ENCODE data around the gene EVA1C. TPM values are rescaled to one million over a fixed set of nuclear protein-coding genes. Genes with fewer than 3 reads are reported as not detected.

EVA1C gene
- total and polyA plus RNA-seq, 5 donors: 18.0 to 39.8 (median 21.2) TPM

DNA sequence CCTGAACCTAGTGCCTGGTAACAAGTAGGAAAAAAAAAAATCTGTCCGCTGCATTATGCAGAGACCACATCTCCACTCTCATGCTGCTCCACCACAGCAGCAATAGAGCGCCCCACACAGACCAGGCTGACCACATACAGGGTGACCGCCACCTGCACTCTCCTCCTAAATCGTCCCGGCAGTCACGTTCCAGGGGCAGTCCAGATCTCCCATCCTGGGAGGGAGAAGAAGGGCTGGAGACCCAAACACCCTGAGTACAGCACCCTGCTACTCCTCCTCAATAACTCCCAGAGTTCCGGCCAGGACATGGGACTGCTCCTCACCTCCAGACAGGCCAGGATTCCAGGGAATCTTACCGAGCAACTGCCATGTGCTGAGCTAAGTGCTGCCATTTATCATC, 35.0 kb upstream of the EVA1C start:
- H3K9me3 ChIP-seq (ENCODE audit: control insufficient read depth, low read length): no peaks in the 10 kb centered on the region
- no peaks in the 10 kb centered on the region for H3K27me3 ChIP-seq (ENCODE audit: control insufficient read depth, insufficient read depth)
- DNase-seq (no peak), ATAC-seq (no peak)
- no peaks in the 10 kb centered on the region for H3K4me1 ChIP-seq (ENCODE audit: control insufficient read depth, insufficient read depth, low read length)
- no peak overlapping the region for H3K4me3 ChIP-seq (ENCODE audit: low read length)
- H3K27ac ChIP-seq (ENCODE audit: low read length): no peak overlapping the region
- WGBS: 89% methylated on average over 8 of the region's 8 CpGs
- intact Hi-C loops (cut with DNase I): no loop called here

DNA sequence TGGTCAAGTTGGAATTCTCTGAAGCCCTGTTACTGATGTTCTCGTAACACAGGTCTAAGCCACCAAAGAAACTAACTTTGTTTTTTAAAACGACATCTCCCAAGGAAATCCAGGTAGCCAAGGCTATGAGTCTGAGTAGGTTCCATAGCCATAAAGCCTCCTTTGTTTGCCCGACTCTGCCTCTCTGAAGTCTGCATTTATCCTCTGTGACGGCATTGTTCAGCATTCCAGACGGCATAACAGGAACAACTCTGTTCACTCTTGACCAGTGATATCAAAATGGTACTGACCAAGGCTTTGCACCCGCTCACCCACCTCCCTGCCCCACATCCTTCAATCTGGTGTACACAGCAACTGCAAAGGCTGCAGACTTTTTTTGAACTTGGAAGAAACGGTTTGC, 34.5 kb upstream of the EVA1C start:
- DNase-seq (no peak), ATAC-seq (no peak)
- H3K9me3 ChIP-seq (ENCODE audit: control insufficient read depth, low read length): no peaks in the 10 kb centered on the region
- no peaks in the 10 kb centered on the region for H3K4me1 ChIP-seq (ENCODE audit: control insufficient read depth, insufficient read depth, low read length)
- no peak overlapping the region for H3K4me3 ChIP-seq (ENCODE audit: low read length)
- 75% methylated on average over 7 of the region's 7 CpGs for WGBS
- no peaks in the 10 kb centered on the region for H3K27me3 ChIP-seq (ENCODE audit: control insufficient read depth, insufficient read depth)
- intact Hi-C loops (cut with DNase I): no loop called here
- H3K27ac ChIP-seq (ENCODE audit: low read length): no peak overlapping the region

DNA sequence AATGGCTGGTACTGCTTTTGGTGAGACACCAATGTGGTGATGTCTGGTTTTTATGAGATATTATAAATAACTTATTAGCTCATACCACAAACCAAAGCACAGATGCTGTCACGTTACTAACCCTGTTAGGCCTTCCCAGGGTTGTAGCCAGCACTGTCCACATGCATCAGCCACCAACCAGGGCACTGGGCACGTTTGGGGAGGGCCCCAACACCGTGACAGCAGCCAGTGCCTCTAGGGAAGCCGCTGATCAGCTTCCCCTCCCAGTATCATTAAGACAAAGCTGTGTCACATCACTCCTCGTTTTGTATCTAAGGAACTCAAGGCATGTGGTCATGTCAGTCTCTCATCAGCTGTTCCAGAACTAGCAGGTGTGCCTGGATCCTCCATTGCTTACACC, 33.5 kb upstream of the EVA1C start:
- ATAC-seq (peak; percentile 71 to 74), DNase-seq (no peak)
- Histone ChIP-seq H3K9me3 (ENCODE audit: control insufficient read depth, low read length) (no peaks in the 10 kb centered on the region), H3K4me3 (ENCODE audit: low read length) (no peak overlapping the region), H3K27me3 (ENCODE audit: control insufficient read depth, insufficient read depth) (no peaks in the 10 kb centered on the region), H3K27ac (ENCODE audit: low read length) (peak overlapping the region; percentile 25), H3K4me1 (ENCODE audit: control insufficient read depth, insufficient read depth, low read length) (no peaks in the 10 kb centered on the region)
- intact Hi-C loops (cut with DNase I): no loop called here
- WGBS: 55% methylated on average over 5 of the region's 5 CpGs

DNA sequence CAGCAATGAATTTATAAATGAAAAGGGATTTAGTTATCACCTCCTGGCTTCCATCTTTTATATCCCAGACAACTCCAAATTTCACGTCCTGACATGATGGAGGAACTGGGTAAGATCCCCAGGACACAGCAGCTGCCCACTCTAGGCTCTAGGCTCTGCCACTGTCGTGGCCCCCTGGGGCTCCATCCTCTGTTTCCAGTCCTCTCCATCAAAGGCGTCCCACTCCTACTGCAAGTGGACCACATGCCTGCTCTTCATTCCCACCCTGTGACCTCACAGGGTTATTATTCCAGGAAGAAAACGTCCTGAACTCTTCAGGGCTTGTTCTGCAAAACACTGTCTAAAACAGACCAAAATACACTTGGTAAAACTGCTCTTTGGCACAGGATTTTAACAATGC, 31.6 kb upstream of the EVA1C start:
- Histone ChIP-seq H3K9me3 (ENCODE audit: control insufficient read depth, low read length) (no peaks in the 10 kb centered on the region), H3K4me3 (ENCODE audit: low read length) (no peak overlapping the region), H3K4me1 (ENCODE audit: control insufficient read depth, insufficient read depth, low read length) (no peaks in the 10 kb centered on the region), H3K27me3 (ENCODE audit: control insufficient read depth, insufficient read depth) (no peaks in the 10 kb centered on the region), H3K27ac (ENCODE audit: low read length) (no peak overlapping the region)
- ATAC-seq: no peak
- 71% methylated on average over 4 of the region's 4 CpGs for WGBS
- intact Hi-C loops (cut with DNase I): no loop called here
- no peak for DNase-seq

DNA sequence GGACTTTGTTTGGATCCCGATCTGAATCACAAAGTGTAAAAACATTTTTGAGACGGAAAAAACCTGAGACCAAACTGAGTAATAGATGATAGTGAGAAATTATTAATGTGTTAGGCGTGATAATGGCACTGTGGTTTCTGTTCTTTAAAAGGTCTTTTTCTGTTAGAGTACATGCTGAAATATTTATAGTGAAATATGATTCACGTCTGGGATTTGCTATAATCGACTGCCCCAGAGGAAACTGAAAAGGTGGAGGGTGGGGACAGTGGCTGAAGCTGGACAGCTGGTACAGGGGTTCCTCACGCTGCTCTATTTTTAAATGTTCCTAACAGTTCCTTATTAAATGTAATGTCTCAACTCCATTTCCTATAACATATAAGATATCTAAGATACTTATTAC, 30.9 kb upstream of the EVA1C start:
- no peaks in the 10 kb centered on the region for H3K27me3 ChIP-seq (ENCODE audit: control insufficient read depth, insufficient read depth)
- no peak for DNase-seq
- 84% methylated on average over 6 of the region's 6 CpGs for WGBS
- ATAC-seq: no peak
- no peaks in the 10 kb centered on the region for H3K4me1 ChIP-seq (ENCODE audit: control insufficient read depth, insufficient read depth, low read length)
- intact Hi-C loops (cut with DNase I): no loop called here
- H3K4me3 ChIP-seq (ENCODE audit: low read length): no peak overlapping the region
- H3K27ac ChIP-seq (ENCODE audit: low read length): no peak overlapping the region
- no peaks in the 10 kb centered on the region for H3K9me3 ChIP-seq (ENCODE audit: control insufficient read depth, low read length)

DNA sequence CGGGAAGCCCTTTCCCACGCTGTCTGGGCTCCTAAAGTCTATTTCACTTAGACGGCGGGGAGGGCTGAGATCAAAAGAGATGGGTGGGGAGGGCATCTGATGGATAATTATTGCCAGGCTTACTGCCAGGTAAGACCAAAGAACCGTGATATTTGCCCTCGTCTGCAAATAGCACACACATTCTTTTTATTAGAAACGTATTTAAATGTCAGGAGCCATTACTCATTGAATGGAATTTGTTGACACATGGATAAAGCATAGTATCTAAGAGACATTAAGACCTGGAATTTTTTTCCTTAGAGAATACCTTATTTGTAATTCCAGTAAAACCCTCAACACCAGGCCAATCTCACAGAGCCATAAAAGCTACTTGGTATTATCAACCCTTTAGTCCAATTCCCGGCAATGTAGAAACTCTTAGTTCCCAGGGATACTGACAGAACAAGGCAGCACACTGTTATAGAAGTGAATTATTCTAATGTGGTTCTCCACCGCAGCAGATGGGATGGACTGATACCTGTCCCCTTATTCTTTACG, 30.3 kb upstream of the EVA1C start:
- no peak for ATAC-seq
- H3K27me3 ChIP-seq (ENCODE audit: control insufficient read depth, insufficient read depth): no peaks in the 10 kb centered on the region

DNA sequence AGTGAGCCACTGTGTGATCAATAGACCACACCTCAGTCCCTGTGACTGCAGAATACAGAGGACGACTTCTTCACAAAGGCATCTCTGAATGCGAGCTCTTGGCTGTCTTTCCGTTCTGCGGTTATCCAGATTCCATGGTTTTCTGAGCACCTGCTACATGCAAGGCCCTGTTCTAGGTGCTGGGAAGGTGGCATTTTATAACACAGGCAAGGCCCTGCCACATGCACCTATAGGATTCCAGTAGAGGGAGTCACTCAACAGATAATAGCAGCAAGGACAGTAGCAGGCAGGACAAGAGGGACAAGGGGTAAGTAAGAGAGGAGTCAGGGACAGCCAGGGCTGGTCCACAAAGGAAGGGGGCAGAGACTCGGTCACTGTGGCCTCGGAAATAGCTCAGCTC, 28.7 kb upstream of the EVA1C start:
- Histone ChIP-seq H3K27ac (ENCODE audit: low read length) (no peak overlapping the region), H3K9me3 (ENCODE audit: control insufficient read depth, low read length) (no peaks in the 10 kb centered on the region), H3K27me3 (ENCODE audit: control insufficient read depth, insufficient read depth) (no peaks in the 10 kb centered on the region), H3K4me1 (ENCODE audit: control insufficient read depth, insufficient read depth, low read length) (peaks cover 3% of the 10 kb centered on the region), H3K4me3 (ENCODE audit: low read length) (no peak overlapping the region)
- intact Hi-C loops (cut with DNase I): no loop called here
- DNase-seq (no peak), ATAC-seq (no peak)
- 93% methylated on average over 6 of the region's 6 CpGs for WGBS

More for the DNA sequence above, 30.3 kb upstream of the EVA1C start:
- Histone ChIP-seq H3K4me3 (ENCODE audit: low read length) (no peak overlapping the region), H3K4me1 (ENCODE audit: control insufficient read depth, insufficient read depth, low read length) (peaks cover 3% of the 10 kb centered on the region), H3K9me3 (ENCODE audit: control insufficient read depth, low read length) (no peaks in the 10 kb centered on the region), H3K27ac (ENCODE audit: low read length) (no peak overlapping the region)
- intact Hi-C loops (cut with DNase I): no loop called here
- WGBS: 84% methylated on average over 10 of the region's 10 CpGs
- DNase-seq: no peak

DNA sequence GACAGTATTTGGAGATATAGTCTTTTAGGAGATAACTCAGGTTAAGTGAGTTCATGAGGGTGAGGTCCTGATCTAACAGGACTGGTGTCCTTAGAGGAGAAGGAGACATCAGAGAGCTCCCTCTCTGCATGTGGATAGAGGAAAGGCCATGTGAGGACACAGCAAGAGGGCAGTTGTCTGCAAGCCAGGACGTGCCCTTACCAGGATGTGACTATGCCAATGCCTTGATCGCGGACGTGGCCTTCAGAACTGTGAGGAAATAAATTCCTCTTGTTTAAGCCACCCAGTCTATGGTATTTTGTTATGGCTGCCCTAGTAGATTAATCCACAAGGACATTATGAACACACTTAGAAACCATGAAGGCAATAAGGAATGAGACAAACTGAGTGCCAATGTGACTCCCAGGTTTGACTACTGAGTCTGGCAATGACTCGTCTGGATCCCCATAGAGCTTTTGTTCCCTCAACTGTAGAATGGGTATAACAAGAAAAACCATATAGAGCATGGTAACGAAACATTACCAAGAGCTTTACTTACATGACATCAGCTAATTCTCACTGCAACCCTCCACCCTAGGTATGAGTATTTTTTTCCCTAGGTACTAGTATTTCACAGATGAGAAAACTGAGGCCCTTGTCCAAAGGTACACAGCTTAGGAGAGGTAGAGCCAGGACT, 26.2 kb upstream of the EVA1C start:
- 56% methylated on average over 6 of the region's 6 CpGs for WGBS
- DNase-seq (peak in 2 of 3 donors; percentile 52 to 69), ATAC-seq (peak; percentile 60 to 82)
- Histone ChIP-seq H3K4me3 (ENCODE audit: low read length) (no peak overlapping the region), H3K9me3 (ENCODE audit: control insufficient read depth, low read length) (no peaks in the 10 kb centered on the region), H3K27me3 (ENCODE audit: control insufficient read depth, insufficient read depth) (no peaks in the 10 kb centered on the region), H3K27ac (ENCODE audit: low read length) (peak overlapping the region; percentile 38), H3K4me1 (ENCODE audit: control insufficient read depth, insufficient read depth, low read length) (peaks cover 5% of the 10 kb centered on the region)
- intact Hi-C loops (cut with DNase I): no loop called here

DNA sequence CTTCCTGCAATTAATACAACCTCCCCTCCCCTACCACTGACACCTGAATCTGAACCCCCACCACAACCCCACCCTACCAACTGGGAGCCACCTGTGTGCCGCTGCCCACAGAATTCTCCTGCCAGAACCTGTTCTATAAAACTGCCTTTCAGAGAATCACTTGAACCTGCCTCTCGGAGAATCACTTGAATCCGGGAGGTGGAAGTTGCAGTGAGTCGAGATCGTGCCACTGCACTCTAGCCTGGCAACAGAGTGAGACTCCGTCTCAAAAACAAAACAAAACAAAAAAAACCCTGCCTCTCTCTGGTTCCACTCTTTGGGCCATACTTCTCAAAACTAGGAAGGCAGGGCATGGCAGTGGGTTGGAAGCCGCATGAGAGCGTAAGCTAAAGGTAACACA, 25.4 kb upstream of the EVA1C start:
- ATAC-seq (no peak), DNase-seq (no peak)
- Histone ChIP-seq H3K9me3 (ENCODE audit: control insufficient read depth, low read length) (no peaks in the 10 kb centered on the region), H3K4me1 (ENCODE audit: control insufficient read depth, insufficient read depth, low read length) (peaks cover 5% of the 10 kb centered on the region), H3K27me3 (ENCODE audit: control insufficient read depth, insufficient read depth) (no peaks in the 10 kb centered on the region), H3K4me3 (ENCODE audit: low read length) (no peak overlapping the region), H3K27ac (ENCODE audit: low read length) (no peak overlapping the region)
- WGBS: 85% methylated on average over 8 of the region's 8 CpGs
- intact Hi-C loops (cut with DNase I): no loop called here

DNA sequence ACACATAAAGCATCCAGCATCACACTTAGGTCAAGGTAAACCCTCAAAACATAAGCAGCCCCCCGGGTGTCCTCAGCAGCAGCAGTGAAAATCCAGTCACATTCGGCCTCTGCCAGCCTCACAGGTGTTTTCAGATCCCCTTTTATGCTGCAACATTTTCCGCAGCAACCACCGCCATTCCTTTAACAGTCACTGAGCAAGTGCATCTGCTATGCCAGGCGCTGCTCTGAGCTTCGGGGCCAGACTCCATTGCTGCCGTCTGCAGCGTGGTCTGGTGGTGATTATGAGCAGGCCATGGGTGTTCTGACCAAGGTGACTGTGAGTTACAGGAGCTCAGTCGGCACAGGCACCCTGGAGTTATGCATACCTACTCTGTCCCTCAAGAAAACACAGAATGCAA, 24.2 kb upstream of the EVA1C start:
- H3K27me3 ChIP-seq (ENCODE audit: control insufficient read depth, insufficient read depth): no peaks in the 10 kb centered on the region
- H3K4me1 ChIP-seq (ENCODE audit: control insufficient read depth, insufficient read depth, low read length): peaks cover 5% of the 10 kb centered on the region
- DNase-seq: no peak
- no peaks in the 10 kb centered on the region for H3K9me3 ChIP-seq (ENCODE audit: control insufficient read depth, low read length)
- H3K27ac ChIP-seq (ENCODE audit: low read length): no peak overlapping the region
- no peak overlapping the region for H3K4me3 ChIP-seq (ENCODE audit: low read length)
- no peak for ATAC-seq
- intact Hi-C loops (cut with DNase I): no loop called here
- WGBS: 80% methylated on average over 9 of the region's 9 CpGs

DNA sequence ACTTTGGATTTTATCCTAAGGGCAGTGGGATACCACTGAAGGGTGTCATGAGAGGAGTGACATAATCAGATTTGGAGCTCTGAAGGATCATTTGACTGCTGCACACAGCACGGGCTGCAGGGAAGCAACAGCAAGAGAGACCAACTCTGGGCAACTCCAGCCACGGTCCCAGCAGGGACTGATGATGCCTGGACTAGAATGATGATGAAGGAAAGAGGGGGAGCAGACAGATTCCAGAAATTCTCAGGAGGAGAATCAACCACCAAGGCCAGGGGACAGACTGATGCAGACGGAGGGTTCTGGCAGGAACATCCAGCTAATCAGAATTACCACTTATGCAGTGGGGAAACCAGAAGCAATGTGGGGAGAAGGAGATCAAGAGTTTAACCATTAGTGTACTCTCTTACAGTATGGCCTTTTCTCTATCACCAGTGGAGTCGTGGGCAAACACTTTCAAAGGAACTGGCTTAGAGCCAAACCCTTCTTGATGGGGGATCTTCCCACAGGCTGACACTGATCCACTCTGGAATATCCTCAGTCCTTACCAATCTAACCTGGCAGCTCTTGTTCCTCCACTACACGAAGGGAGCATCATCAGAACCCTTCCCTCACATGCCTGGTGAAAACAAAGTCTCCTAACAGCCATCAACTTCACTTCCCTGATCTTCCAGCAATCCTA, 23.0 kb upstream of the EVA1C start:
- H3K9me3 ChIP-seq (ENCODE audit: control insufficient read depth, low read length): no peaks in the 10 kb centered on the region
- DNase-seq (no peak), ATAC-seq (no peak)
- H3K4me1 ChIP-seq (ENCODE audit: control insufficient read depth, insufficient read depth, low read length): peaks cover 5% of the 10 kb centered on the region
- H3K27ac ChIP-seq (ENCODE audit: low read length): no peak overlapping the region
- H3K4me3 ChIP-seq (ENCODE audit: low read length): no peak overlapping the region
- intact Hi-C loops (cut with DNase I): loop anchor here in 1 of 4 donors (10.0 kb wide), 1 partner anchor 215 kb away; no protein-coding TSS in a partner anchor
- WGBS: 51% methylated on average over 5 of the region's 5 CpGs
- H3K27me3 ChIP-seq (ENCODE audit: control insufficient read depth, insufficient read depth): no peaks in the 10 kb centered on the region

Data from right cardiac atrium (tissue), 5 donors.